ENCODE measurements around the gene ATP2B2. TPM values are rescaled to one million over a fixed set of nuclear protein-coding genes. Genes with fewer than 3 reads are reported as not detected.

ATP2B2 gene
- total and polyA plus RNA-seq, 7 donors, result 0.08 to 6.5 (median 0.77) TPM

- Histone ChIP-seq H3K9me3 (no peaks in the 10 kb centered on the region), H3K27ac (no peak overlapping the region), H3K4me3 (no peak overlapping the region), H3K36me3 (ENCODE audit: insufficient read depth in 1 of 2, low read depth in 1 of 2) (no peaks in the 10 kb centered on the region), H3K4me1 (no peaks in the 10 kb centered on the region), H3K27me3 (ENCODE audit: insufficient read depth in 3 of 3, low read length in 2 of 3) (no peaks in the 10 kb centered on the region)
- DNase-seq (no peak), ATAC-seq (no peak)
- TF ChIP-seq CTCF (IDR thresholded peaks at IDR 0.05), result no peak
- WGBS, 3 donors, result 93 to 98% (median 95%) methylated on average over 4 of the region's 4 CpGs
- intact Hi-C loops (cut with DNase I), result loop anchor here in 1 of 2 donors (10.0 kb wide), 1 partner anchor 282 kb away; no protein-coding TSS in a partner anchor
Measured at GRCh38 chr3:10413041-10413440, 92.3 kb downstream of the ATP2B2 start.

GRCh38 chr3:10411598-10412332 lies 93.6 kb downstream of the ATP2B2 start:
- intact Hi-C loops (cut with DNase I), result loop anchor here in 1 of 2 donors (10.0 kb wide), 1 partner anchor 283 kb away; no protein-coding TSS in a partner anchor
- H3K9me3 ChIP-seq, result no peaks in the 10 kb centered on the region
- TF ChIP-seq CTCF (IDR thresholded peaks at IDR 0.05), result no peak
- ATAC-seq (peak in 1 of 4 donors; percentile 21), DNase-seq (no peak)
- no peak overlapping the region for H3K27ac ChIP-seq
- no peaks in the 10 kb centered on the region for H3K36me3 ChIP-seq (ENCODE audit: insufficient read depth in 1 of 2, low read depth in 1 of 2)
- H3K4me1 ChIP-seq, result no peaks in the 10 kb centered on the region
- WGBS, 3 donors, result 66 to 89% (median 79%) methylated on average over 9 of the region's 9 CpGs
- no peak overlapping the region for H3K4me3 ChIP-seq
- no peaks in the 10 kb centered on the region for H3K27me3 ChIP-seq (ENCODE audit: insufficient read depth in 3 of 3, low read length in 2 of 3)

GRCh38 chr3:10410383-10411002 lies 94.9 kb downstream of the ATP2B2 start:
- Histone ChIP-seq H3K9me3 (no peaks in the 10 kb centered on the region), H3K4me3 (no peak overlapping the region), H3K27me3 (ENCODE audit: insufficient read depth in 3 of 3, low read length in 2 of 3) (no peaks in the 10 kb centered on the region), H3K27ac (no peak overlapping the region), H3K4me1 (no peaks in the 10 kb centered on the region), H3K36me3 (ENCODE audit: insufficient read depth in 1 of 2, low read depth in 1 of 2) (no peaks in the 10 kb centered on the region)
- intact Hi-C loops (cut with DNase I), result loop anchor here in 1 of 2 donors (10.0 kb wide), 1 partner anchor 284 kb away; no protein-coding TSS in a partner anchor
- DNase-seq (no peak), ATAC-seq (no peak)
- 81 to 91% (median 84%) methylated on average over 21 of the region's 21 CpGs for WGBS, 3 donors
- no peak for TF ChIP-seq CTCF (IDR thresholded peaks at IDR 0.05)

- DNase-seq (no peak), ATAC-seq (peak; percentile 83 to 95 (median 89))
- H3K36me3 ChIP-seq (ENCODE audit: insufficient read depth in 1 of 2, low read depth in 1 of 2), result no peaks in the 10 kb centered on the region
- 48 to 77% (median 56%) methylated on average over 8 of the region's 8 CpGs for WGBS, 3 donors
- H3K27ac ChIP-seq, result peak overlapping the region; percentile 43
- H3K4me3 ChIP-seq, result no peak overlapping the region
- H3K9me3 ChIP-seq, result no peaks in the 10 kb centered on the region
- no peaks in the 10 kb centered on the region for H3K4me1 ChIP-seq
- H3K27me3 ChIP-seq (ENCODE audit: insufficient read depth in 3 of 3, low read length in 2 of 3), result no peaks in the 10 kb centered on the region
- TF ChIP-seq CTCF (IDR thresholded peaks at IDR 0.05), result no peak
- intact Hi-C loops (cut with DNase I), result no loop called here
Measured at GRCh38 chr3:10408680-10409079, 96.7 kb downstream of the ATP2B2 start.

Data from psoas muscle (tissue), 8 donors.